ENCODE data around the gene SNX4. TPM values are rescaled to one million over a fixed set of nuclear protein-coding genes. Genes with fewer than 3 reads are reported as not detected.

The SNX4 gene
- total RNA-seq, 1 experiment from 2014 or later: 38.0 TPM

DNA sequence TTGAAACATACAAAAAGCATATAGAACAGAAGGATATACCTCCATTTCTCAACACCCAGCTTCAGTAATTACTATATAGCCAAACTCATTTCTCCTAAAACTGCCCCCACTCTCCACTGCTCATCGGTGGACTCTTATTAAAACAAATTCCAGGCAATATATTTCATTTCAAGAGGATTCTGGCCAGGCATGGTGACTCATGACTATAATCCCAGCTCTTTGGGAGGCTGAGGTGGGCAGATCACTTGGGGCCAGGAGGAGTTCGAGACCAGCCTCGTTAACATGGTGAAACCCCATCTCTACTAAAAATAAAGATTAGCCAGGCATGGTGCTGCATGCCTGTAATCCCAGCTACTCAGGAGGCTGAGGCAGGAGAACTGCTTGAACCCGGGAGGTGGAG is 40.9 kb downstream of the SNX4 start:
- BruUV-seq (replicated peaks): no TSS peak
- Mint-ChIP-seq H3K4me1 (ENCODE audit: low read depth, unreplicated experiment) (no peaks in the 10 kb centered on the region), H3K9me3 (ENCODE audit: low read depth, unreplicated experiment) (no peaks in the 10 kb centered on the region), H3K27me3 (ENCODE audit: unreplicated experiment) (no peaks in the 10 kb centered on the region), H3K4me3 (ENCODE audit: low read depth, unreplicated experiment) (no peak overlapping the region), H3K27ac (ENCODE audit: unreplicated experiment) (no peak overlapping the region), H3K36me3 (ENCODE audit: insufficient read depth, unreplicated experiment) (peaks cover 12% of the 10 kb centered on the region)
- intact Hi-C loops (cut with micrococcal nuclease; ENCODE audit: unreplicated experiment): no loop called here
- CTCF ChIA-PET: no interaction called here
- TF ChIP-seq, protein P1, sequence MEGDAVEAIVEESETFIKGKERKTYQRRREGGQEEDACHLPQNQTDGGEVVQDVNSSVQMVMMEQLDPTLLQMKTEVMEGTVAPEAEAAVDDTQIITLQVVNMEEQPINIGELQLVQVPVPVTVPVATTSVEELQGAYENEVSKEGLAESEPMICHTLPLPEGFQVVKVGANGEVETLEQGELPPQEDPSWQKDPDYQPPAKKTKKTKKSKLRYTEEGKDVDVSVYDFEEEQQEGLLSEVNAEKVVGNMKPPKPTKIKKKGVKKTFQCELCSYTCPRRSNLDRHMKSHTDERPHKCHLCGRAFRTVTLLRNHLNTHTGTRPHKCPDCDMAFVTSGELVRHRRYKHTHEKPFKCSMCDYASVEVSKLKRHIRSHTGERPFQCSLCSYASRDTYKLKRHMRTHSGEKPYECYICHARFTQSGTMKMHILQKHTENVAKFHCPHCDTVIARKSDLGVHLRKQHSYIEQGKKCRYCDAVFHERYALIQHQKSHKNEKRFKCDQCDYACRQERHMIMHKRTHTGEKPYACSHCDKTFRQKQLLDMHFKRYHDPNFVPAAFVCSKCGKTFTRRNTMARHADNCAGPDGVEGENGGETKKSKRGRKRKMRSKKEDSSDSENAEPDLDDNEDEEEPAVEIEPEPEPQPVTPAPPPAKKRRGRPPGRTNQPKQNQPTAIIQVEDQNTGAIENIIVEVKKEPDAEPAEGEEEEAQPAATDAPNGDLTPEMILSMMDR (IDR thresholded peaks at IDR 0.05; ENCODE audit: unreplicated experiment): no peak
- DNase-seq: no peak

DNA sequence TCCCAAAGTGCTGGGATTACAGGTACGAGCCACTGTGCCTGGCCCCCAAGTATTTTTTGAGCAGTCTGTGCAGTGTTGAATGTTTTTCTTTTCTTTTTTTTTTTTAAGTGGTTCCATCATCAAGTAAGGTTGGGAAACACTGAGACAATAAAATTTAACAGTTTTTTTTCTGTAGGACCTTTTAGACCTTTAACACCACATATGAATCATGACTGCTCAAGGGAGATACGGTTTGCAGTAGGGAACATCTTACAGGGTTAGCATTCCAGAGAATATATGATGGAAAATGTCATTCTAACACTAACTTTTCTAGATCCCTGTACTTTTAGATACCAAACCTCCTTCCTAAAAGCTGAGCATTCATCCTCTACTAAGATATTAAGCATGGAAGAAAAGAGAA is 41.7 kb downstream of the SNX4 start:
- H3K27ac Mint-ChIP-seq (ENCODE audit: unreplicated experiment): no peak overlapping the region
- TF ChIP-seq, protein P1 (IDR thresholded peaks at IDR 0.05; ENCODE audit: unreplicated experiment): no peak
- no peak overlapping the region for H3K4me3 Mint-ChIP-seq (ENCODE audit: low read depth, unreplicated experiment)
- no peaks in the 10 kb centered on the region for H3K27me3 Mint-ChIP-seq (ENCODE audit: unreplicated experiment)
- intact Hi-C loops (cut with micrococcal nuclease; ENCODE audit: unreplicated experiment): no loop called here
- CTCF ChIA-PET: interaction anchor here (0.7 kb wide), 1 partner anchor 76 kb away, joined by 5 read pairs; no protein-coding TSS in a partner anchor
- peaks cover 12% of the 10 kb centered on the region for H3K36me3 Mint-ChIP-seq (ENCODE audit: insufficient read depth, unreplicated experiment)
- H3K4me1 Mint-ChIP-seq (ENCODE audit: low read depth, unreplicated experiment): no peaks in the 10 kb centered on the region
- DNase-seq: no peak
- H3K9me3 Mint-ChIP-seq (ENCODE audit: low read depth, unreplicated experiment): no peaks in the 10 kb centered on the region
- BruUV-seq (replicated peaks): no TSS peak

DNA sequence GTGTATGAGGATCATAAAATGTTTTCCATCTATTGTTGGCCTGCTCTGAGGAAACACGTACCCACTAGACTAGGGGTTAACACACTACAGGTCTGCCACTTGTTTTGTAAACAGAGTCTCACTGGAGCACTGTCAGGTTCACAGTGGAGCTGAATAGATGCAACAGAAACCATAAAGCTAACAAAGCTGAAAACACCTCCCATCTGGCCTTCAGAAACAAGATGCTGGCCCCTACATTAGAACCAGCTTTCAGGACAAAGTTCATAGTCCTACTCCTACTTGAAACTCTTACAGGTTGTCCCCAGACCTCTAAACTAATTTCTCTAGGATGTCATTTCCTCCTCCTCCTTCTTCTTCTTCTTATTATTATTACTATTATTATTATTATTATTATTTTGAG is 42.3 kb downstream of the SNX4 start:
- H3K9me3 Mint-ChIP-seq (ENCODE audit: low read depth, unreplicated experiment): no peaks in the 10 kb centered on the region
- CTCF ChIA-PET: interaction anchor here (0.7 kb wide), 1 partner anchor 76 kb away, joined by 5 read pairs; no protein-coding TSS in a partner anchor

DNA sequence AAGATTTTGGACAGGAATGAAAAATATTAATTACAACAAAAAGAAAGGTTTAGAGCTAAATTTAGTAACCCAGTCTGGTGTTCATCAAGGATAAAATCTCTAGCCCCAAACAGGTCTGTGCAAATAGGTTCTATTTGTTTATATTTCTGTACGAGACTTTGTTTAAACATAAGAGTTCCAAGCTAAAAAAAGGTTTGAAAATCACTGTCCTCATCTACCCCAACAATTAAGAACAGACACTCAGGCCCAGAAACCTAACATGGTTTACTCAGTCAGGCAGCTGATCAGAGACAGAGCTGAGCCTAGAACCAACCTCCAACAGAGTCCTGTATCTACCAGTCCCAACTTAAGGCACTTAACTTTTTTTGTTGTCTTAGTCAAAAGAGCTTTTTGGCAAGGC is 49.3 kb downstream of the SNX4 start:
- Mint-ChIP-seq H3K36me3 (ENCODE audit: insufficient read depth, unreplicated experiment) (peaks cover 13% of the 10 kb centered on the region), H3K4me3 (ENCODE audit: low read depth, unreplicated experiment) (no peak overlapping the region), H3K4me1 (ENCODE audit: low read depth, unreplicated experiment) (no peaks in the 10 kb centered on the region), H3K27ac (ENCODE audit: unreplicated experiment) (no peak overlapping the region), H3K9me3 (ENCODE audit: low read depth, unreplicated experiment) (no peaks in the 10 kb centered on the region), H3K27me3 (ENCODE audit: unreplicated experiment) (no peaks in the 10 kb centered on the region)
- TF ChIP-seq, protein P1 (IDR thresholded peaks at IDR 0.05; ENCODE audit: unreplicated experiment): no peak
- no peak for DNase-seq
- BruUV-seq (replicated peaks): no TSS peak
- intact Hi-C loops (cut with micrococcal nuclease; ENCODE audit: unreplicated experiment): no loop called here
- CTCF ChIA-PET: interaction anchor here (0.7 to 1.3 kb wide), 3 partner anchors 7 to 475 kb away, joined by 3 to 4 read pairs (median 3); no protein-coding TSS in a partner anchor

More for the DNA sequence above, 42.3 kb downstream of the SNX4 start:
- Mint-ChIP-seq H3K36me3 (ENCODE audit: insufficient read depth, unreplicated experiment) (peaks cover 12% of the 10 kb centered on the region), H3K27me3 (ENCODE audit: unreplicated experiment) (no peaks in the 10 kb centered on the region), H3K27ac (ENCODE audit: unreplicated experiment) (no peak overlapping the region), H3K4me3 (ENCODE audit: low read depth, unreplicated experiment) (no peak overlapping the region), H3K4me1 (ENCODE audit: low read depth, unreplicated experiment) (no peaks in the 10 kb centered on the region)
- DNase-seq: no peak
- TF ChIP-seq, protein P1 (IDR thresholded peaks at IDR 0.05; ENCODE audit: unreplicated experiment): no peak
- intact Hi-C loops (cut with micrococcal nuclease; ENCODE audit: unreplicated experiment): no loop called here
- BruUV-seq (replicated peaks): no TSS peak

Data from Calu3 (cell line).